Astrocyte of the spinal cord (primary cell): Measurements from ENCODE around the gene CTNNBIP1.

Source experiments
- DNase-seq: peaks from one replicate; pipeline ENCODE4 v3.0.0; 2011; ENCODE audit warnings: low read depth, low spot score
- H3K4me3 ChIP-seq: 2 replicates; pipeline ENCODE4 v1.5.1; 2011; ENCODE audit warnings: low read depth, mild to moderate bottlenecking, low read length, moderate library complexity
- CTCF ChIP-seq: IDR thresholded peaks from 2 replicates; pipeline ENCODE4 v1.5.1; 2012; ENCODE audit warnings: low read depth, mild to moderate bottlenecking, low read length, inconsistent platforms
- in situ Hi-C: cut with HindIII; loops from 2 replicates; pipeline ENCODE4 v1.10.0; 2017; ENCODE audit warnings: low sequenced_read_pairs

The CTNNBIP1 gene

GRCh38 chr1:9820521-9820920 lies 89.5 kb downstream of the CTNNBIP1 start:
- no peak for DNase-seq
- in situ Hi-C loops: no loop called here
- no peak overlapping the region for H3K4me3 ChIP-seq

GRCh38 chr1:9817734-9818133 lies 92.3 kb downstream of the CTNNBIP1 start:
- no peak for TF ChIP-seq CTCF
- no peak for DNase-seq
- in situ Hi-C loops: no loop called here
- H3K4me3 ChIP-seq: no peak overlapping the region

More at GRCh38 chr1:9820521-9820920, 89.5 kb downstream of the CTNNBIP1 start:
- no peak for TF ChIP-seq CTCF

GRCh38 chr1:9816199-9816598 lies 93.9 kb downstream of the CTNNBIP1 start:
- TF ChIP-seq CTCF: no peak
- in situ Hi-C loops: no loop called here
- no peak for DNase-seq
- H3K4me3 ChIP-seq: no peak overlapping the region

GRCh38 chr1:9815150-9815549 lies 94.9 kb downstream of the CTNNBIP1 start:
- H3K4me3 ChIP-seq: no peak overlapping the region
- no peak for DNase-seq
- TF ChIP-seq CTCF: no peak
- in situ Hi-C loops: no loop called here

GRCh38 chr1:9814619-9815018 lies 95.5 kb downstream of the CTNNBIP1 start:
- TF ChIP-seq CTCF: no peak
- no peak overlapping the region for H3K4me3 ChIP-seq
- no peak for DNase-seq
- in situ Hi-C loops: no loop called here

GRCh38 chr1:9811239-9811966 lies 98.7 kb downstream of the CTNNBIP1 start:
- no peak for DNase-seq
- in situ Hi-C loops: no loop called here
- no peak overlapping the region for H3K4me3 ChIP-seq
- TF ChIP-seq CTCF: no peak
